Right lobe of liver (tissue), 6 donors: ENCODE measurements around the gene NOD2. TPM values are rescaled to one million over a fixed set of nuclear protein-coding genes. Genes with fewer than 3 reads are reported as not detected.

Source experiments
- ATAC-seq, 4 donors: fragments of 200-7000 bp; cut with Tn5 transposase; one replicate each; pipeline ENCODE4 v1.9.1; 2020; ENCODE audit warnings: mild to moderate bottlenecking in 4 of 4, moderate library complexity in 4 of 4
- DNase-seq, 3 donors: peaks; one replicate each; pipeline ENCODE4 v3.0.0-alpha.2; 2020
- H3K27ac ChIP-seq, 3 donors: fragments of 200-600 bp; one replicate each; pipeline ENCODE4 v1.8.0; 2022
- H3K27me3 ChIP-seq, 2 donors: fragments of 200-600 bp; one replicate each; pipeline ENCODE4 v1.8.0; 2022
- H3K36me3 ChIP-seq, 4 donors: fragments of 200-600 bp; sonication (generic) in 1 of 4; one replicate each; pipeline versions ENCODE4 v1.5.1 to v1.8.0; 2017 to 2022; ENCODE audit warnings: control low read depth in 1 of 4
- H3K4me1 ChIP-seq, 4 donors: fragments of 200-600 bp; sonication (generic) in 1 of 4; one replicate each; pipeline versions ENCODE4 v1.5.1 to v1.8.0; 2017 to 2022; ENCODE audit warnings: control low read depth in 1 of 4
- H3K4me3 ChIP-seq, 3 donors: fragments of 200-600 bp; one replicate each; pipeline ENCODE4 v1.8.0; 2022
- H3K9me3 ChIP-seq, 4 donors: fragments of 200-600 bp; sonication (generic) in 1 of 4; one replicate each; pipeline versions ENCODE4 v1.5.1 to v1.8.0; 2017 to 2022; ENCODE audit warnings: control low read depth in 1 of 4
- CTCF ChIP-seq, 4 donors: fragments of 200-600 bp in 3 of 4; fragments of 450-650 bp in 1 of 4; IDR thresholded peaks; one replicate each; pipeline versions ENCODE4 v1.5.1 to v1.8.0; 2016 to 2022; ENCODE audit warnings: antibody characterized with exemption in 4 of 4, mild to moderate bottlenecking in 2 of 4
- POLR2A ChIP-seq: fragments of 450-650 bp; IDR thresholded peaks from one replicate; pipeline ENCODE4 v1.6.1; 2017; ENCODE audit warnings: antibody characterized with exemption, mild to moderate bottlenecking
- WGBS: methylation state at CpG from one replicate; pipeline ENCODE4 v1.1.6; 2018; ENCODE audit warnings: low coverage, low lambda C conversion rate; ENCODE audit not compliant: insufficient coverage; ENCODE audit errors: missing lambda C conversion rate; 5-methylcytosine and 5-hydroxymethylcytosine counted together
- intact Hi-C, 2 donors: fragments of 100-400 bp; cut with DNase I; formaldehyde crosslinking; loops; one replicate each; pipeline versions ENCODE4 v1.11.2 to v1.14.1; 2022
- total RNA-seq, 6 experiments: library from RNA; depleted of rRNA in 2 of 6; stranded (reverse); fragments of >200 nt in 2 of 6; fragmentation: NEBNext Ultra II Directional in 3 of 6; extraction: Animal tissue kit (Norgen Biotek cat#: 25700) in 3 of 6; gene quantifications; one replicate each; pipeline versions ENCODE4 v1.1.0 to v1.2.4, GENCODE V29; 2016 to 2023
- donor health status: DM: no; HTN: yes; CAD: no.
- donor health status: DM: no; HTN: no; CAD: no.
- donor health status: DM: no; HTN: no; CAD: no.
- donor health status: DM: no; HTN: yes; CAD: no.
- donor health status: DM: no; HTN: yes; CAD: no.

Gene NOD2
- total RNA-seq, 6 experiments from 2014 or later = 0.74 to 6.0 (median 1.4) TPM

DNA sequence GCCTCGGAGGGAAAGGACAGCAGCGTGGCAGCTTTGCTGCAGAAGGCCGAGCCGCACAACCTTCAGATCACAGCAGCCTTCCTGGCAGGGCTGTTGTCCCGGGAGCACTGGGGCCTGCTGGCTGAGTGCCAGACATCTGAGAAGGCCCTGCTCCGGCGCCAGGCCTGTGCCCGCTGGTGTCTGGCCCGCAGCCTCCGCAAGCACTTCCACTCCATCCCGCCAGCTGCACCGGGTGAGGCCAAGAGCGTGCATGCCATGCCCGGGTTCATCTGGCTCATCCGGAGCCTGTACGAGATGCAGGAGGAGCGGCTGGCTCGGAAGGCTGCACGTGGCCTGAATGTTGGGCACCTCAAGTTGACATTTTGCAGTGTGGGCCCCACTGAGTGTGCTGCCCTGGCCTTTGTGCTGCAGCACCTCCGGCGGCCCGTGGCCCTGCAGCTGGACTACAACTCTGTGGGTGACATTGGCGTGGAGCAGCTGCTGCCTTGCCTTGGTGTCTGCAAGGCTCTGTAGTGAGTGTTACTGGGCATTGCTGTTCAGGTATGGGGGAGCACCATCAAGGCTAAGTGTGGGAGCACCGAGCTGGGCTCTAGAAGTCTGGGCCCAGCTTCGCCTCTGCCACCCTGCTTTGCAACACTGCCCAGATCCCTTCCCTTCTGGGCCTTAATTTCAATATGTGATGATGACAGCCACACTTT lies 18.6 kb downstream of the NOD2 start:
- no peak overlapping the region for H3K4me3 ChIP-seq
- DNase-seq = no peak
- WGBS = 85% methylated on average over 2 of the region's 25 CpGs
- no peaks in the 10 kb centered on the region for H3K36me3 ChIP-seq
- TF ChIP-seq POLR2A = no peak
- ATAC-seq = no peak
- intact Hi-C loops = no loop called here
- no peaks in the 10 kb centered on the region for H3K4me1 ChIP-seq
- H3K27me3 ChIP-seq = no peaks in the 10 kb centered on the region
- H3K27ac ChIP-seq = no peak overlapping the region
- no peaks in the 10 kb centered on the region for H3K9me3 ChIP-seq

- DNase-seq (no peak), ATAC-seq (no peak)
- no peak overlapping the region for H3K4me3 ChIP-seq
- H3K36me3 ChIP-seq = no peaks in the 10 kb centered on the region
- TF ChIP-seq POLR2A (no peak), CTCF (IDR thresholded peaks at IDR 0.05) (no peak)
- no peaks in the 10 kb centered on the region for H3K4me1 ChIP-seq
- H3K27ac ChIP-seq = no peak overlapping the region
- H3K9me3 ChIP-seq = no peaks in the 10 kb centered on the region
- 65% methylated on average over 3 of the region's 3 CpGs for WGBS
- H3K27me3 ChIP-seq = no peaks in the 10 kb centered on the region
- intact Hi-C loops = no loop called here
Observed at GRCh38 chr16:50712560-50712898, 19.1 kb downstream of the NOD2 start.

- Histone ChIP-seq H3K4me1 (no peaks in the 10 kb centered on the region), H3K4me3 (no peak overlapping the region), H3K27me3 (no peaks in the 10 kb centered on the region), H3K9me3 (no peaks in the 10 kb centered on the region), H3K36me3 (no peaks in the 10 kb centered on the region), H3K27ac (no peak overlapping the region)
- WGBS = 60% methylated on average over 4 of the region's 4 CpGs
- ATAC-seq (no peak), DNase-seq (no peak)
- TF ChIP-seq CTCF (IDR thresholded peaks at IDR 0.05) (no peak), POLR2A (no peak)
- intact Hi-C loops = no loop called here
Observed at GRCh38 chr16:50712956-50713355, 19.6 kb downstream of the NOD2 start.

DNA sequence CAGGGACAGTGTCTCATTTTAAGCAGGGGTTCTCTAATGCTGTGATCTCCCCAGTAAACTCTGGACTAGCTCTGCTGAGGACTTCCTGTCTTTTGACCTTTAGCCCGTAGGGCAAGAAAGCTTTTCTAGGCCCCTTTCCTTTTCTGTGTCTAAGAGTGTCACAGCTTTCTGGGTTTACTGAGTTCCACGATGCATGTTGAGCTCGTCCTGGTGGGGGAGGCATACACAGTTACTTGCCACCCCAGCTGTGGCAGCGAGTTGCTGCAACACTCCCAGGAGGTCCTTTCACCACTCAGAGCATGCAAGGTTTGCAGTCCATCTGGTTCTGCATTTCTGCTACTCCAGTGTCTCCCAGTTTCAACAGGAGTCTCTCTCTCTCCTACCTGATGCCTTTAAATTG lies 23.7 kb downstream of the NOD2 start:
- ATAC-seq = no peak
- H3K4me1 ChIP-seq = no peaks in the 10 kb centered on the region
- intact Hi-C loops = no loop called here
- TF ChIP-seq CTCF (IDR thresholded peaks at IDR 0.05) (no peak), POLR2A (no peak)
- H3K27ac ChIP-seq = no peak overlapping the region
- no peaks in the 10 kb centered on the region for H3K9me3 ChIP-seq
- no peak overlapping the region for H3K4me3 ChIP-seq
- no peak for DNase-seq
- 69% methylated on average over 4 of the region's 4 CpGs for WGBS
- H3K27me3 ChIP-seq = no peaks in the 10 kb centered on the region
- no peaks in the 10 kb centered on the region for H3K36me3 ChIP-seq

DNA sequence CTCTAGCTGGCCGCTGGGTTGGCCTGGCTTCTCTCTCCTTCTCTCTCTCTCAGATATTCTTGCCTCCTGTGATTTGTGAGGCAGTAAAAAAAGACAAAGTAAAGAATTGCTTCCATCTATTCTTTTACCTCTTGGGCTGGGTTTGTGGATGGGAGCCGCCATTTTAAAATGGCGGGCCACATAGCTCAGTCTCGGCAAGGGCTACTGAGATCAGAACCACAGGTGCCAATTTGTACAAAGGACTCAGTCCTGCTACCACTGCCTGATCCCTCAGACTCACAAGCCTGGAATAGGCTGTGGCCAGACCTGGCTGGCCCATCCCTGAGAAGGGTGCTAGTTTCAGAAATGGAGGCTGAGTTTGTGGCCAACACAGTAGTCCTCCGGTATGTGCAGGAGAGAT lies 24.1 kb downstream of the NOD2 start:
- Histone ChIP-seq H3K36me3 (no peaks in the 10 kb centered on the region), H3K27me3 (no peaks in the 10 kb centered on the region), H3K4me1 (no peaks in the 10 kb centered on the region), H3K27ac (no peak overlapping the region), H3K4me3 (no peak overlapping the region), H3K9me3 (no peaks in the 10 kb centered on the region)
- no peak for ATAC-seq
- WGBS = 96% methylated on average over 5 of the region's 5 CpGs
- intact Hi-C loops = no loop called here
- DNase-seq = no peak
- TF ChIP-seq POLR2A (no peak), CTCF (IDR thresholded peaks at IDR 0.05) (no peak)
